H9 (cell line): ENCODE measurements around the gene CROCC2. TPM values are rescaled to one million over a fixed set of nuclear protein-coding genes. Genes with fewer than 3 reads are reported as not detected.

ENCODE experiments used
- DNase-seq: peaks from one replicate; pipeline ENCODE4 v3.0.0-alpha.2; 2017
- H2AFZ ChIP-seq: one replicate; pipeline ENCODE4 v1.6.1; 2013; ENCODE audit warnings: mild to moderate bottlenecking, low read length, control low read depth, moderate library complexity
- H2AK5ac ChIP-seq: 2 replicates; pipeline ENCODE4 v1.6.1; 2013; ENCODE audit warnings: low read length, control low read depth, mixed read lengths; ENCODE audit not compliant: insufficient read length
- H2BK120ac ChIP-seq: one replicate; pipeline ENCODE4 v1.6.1; 2013; ENCODE audit warnings: low read depth, mild to moderate bottlenecking, low read length, control low read depth, inconsistent platforms; ENCODE audit not compliant: poor library complexity, severe bottlenecking
- H2BK12ac ChIP-seq: 2 replicates; pipeline ENCODE4 v1.6.1; 2013; ENCODE audit warnings: low read length, control low read depth, mixed read lengths, low read depth; ENCODE audit not compliant: insufficient read length
- H2BK15ac ChIP-seq: 2 replicates; pipeline ENCODE4 v1.6.1; 2013; ENCODE audit warnings: low read depth, low read length, control low read depth
- H2BK20ac ChIP-seq: one replicate; pipeline ENCODE4 v1.6.1; 2013; ENCODE audit warnings: low read depth, mild to moderate bottlenecking, low read length, control low read depth, inconsistent platforms; ENCODE audit not compliant: poor library complexity, severe bottlenecking
- H2BK5ac ChIP-seq: 2 replicates; pipeline ENCODE4 v1.6.1; 2013; ENCODE audit warnings: low read length, control low read depth, mixed read lengths; ENCODE audit not compliant: insufficient read length
- H3K14ac ChIP-seq: 2 replicates; pipeline ENCODE4 v1.6.1; 2013; ENCODE audit warnings: low read length, control low read depth; ENCODE audit not compliant: insufficient read depth
- H3K18ac ChIP-seq: 2 replicates; pipeline ENCODE4 v1.6.1; 2013; ENCODE audit warnings: low read depth, mild to moderate bottlenecking, mixed read lengths, low read length, control low read depth; ENCODE audit not compliant: insufficient read length
- H3K23ac ChIP-seq: 2 replicates; pipeline ENCODE4 v1.6.1; 2013; ENCODE audit warnings: low read length, control low read depth, mixed read lengths, low read depth; ENCODE audit not compliant: insufficient read length
- H3K23me2 ChIP-seq: 2 replicates; pipeline ENCODE4 v1.6.1; 2013; ENCODE audit warnings: low read depth, mild to moderate bottlenecking, mixed read lengths, low read length, control low read depth; ENCODE audit not compliant: insufficient read length, poor library complexity, severe bottlenecking
- H3K27ac ChIP-seq: 2 replicates; pipeline ENCODE4 v1.5.1; 2013; ENCODE audit warnings: low read length, control low read depth, mixed read lengths, low read depth; ENCODE audit not compliant: insufficient read length
- H3K27me3 ChIP-seq: 2 replicates; pipeline ENCODE4 v1.6.1; 2013; ENCODE audit warnings: low read length, control low read depth, inconsistent platforms; ENCODE audit not compliant: insufficient read depth
- H3K4ac ChIP-seq: 2 replicates; pipeline ENCODE4 v1.6.1; 2013; ENCODE audit warnings: low read depth, mild to moderate bottlenecking, control low read depth, inconsistent platforms, low read length, moderate library complexity
- H3K4me1 ChIP-seq: 2 replicates; pipeline ENCODE4 v1.6.1; 2013; ENCODE audit warnings: low read length, control low read depth, inconsistent platforms; ENCODE audit not compliant: insufficient read depth
- H3K4me2 ChIP-seq: 2 replicates; pipeline ENCODE4 v1.6.1; 2013; ENCODE audit warnings: low read length, control low read depth, mixed read lengths; ENCODE audit not compliant: insufficient read length, insufficient read depth
- H3K56ac ChIP-seq: 2 replicates; pipeline ENCODE4 v1.6.1; 2013; ENCODE audit warnings: low read depth, mild to moderate bottlenecking, mixed read lengths, low read length, control low read depth; ENCODE audit not compliant: insufficient read length
- H3K79me1 ChIP-seq: 2 replicates; pipeline ENCODE4 v1.6.1; 2013; ENCODE audit warnings: low read depth, mild to moderate bottlenecking, moderate library complexity, low read length, control low read depth, inconsistent platforms; ENCODE audit not compliant: insufficient read depth, poor library complexity, severe bottlenecking
- H3K79me2 ChIP-seq: 2 replicates; pipeline ENCODE4 v1.6.1; 2013; ENCODE audit warnings: low read length, control low read depth, inconsistent platforms; ENCODE audit not compliant: insufficient read depth
- H3K9ac ChIP-seq: 2 replicates; pipeline ENCODE4 v1.6.1; 2013; ENCODE audit warnings: low read length, control low read depth, mixed read lengths; ENCODE audit not compliant: insufficient read length; ENCODE audit errors: extremely low read depth
- H3K9me3 ChIP-seq: one replicate; pipeline ENCODE4 v1.6.1; 2013; ENCODE audit warnings: low read depth, low read length, inconsistent platforms; ENCODE audit not compliant: control insufficient read depth
- H3T11ph ChIP-seq: one replicate; pipeline ENCODE4 v1.6.1; 2013; ENCODE audit warnings: mild to moderate bottlenecking, low read length, control low read depth, inconsistent platforms
- H4K20me1 ChIP-seq: one replicate; pipeline ENCODE4 v1.6.1; 2013; ENCODE audit not compliant: control insufficient read depth, insufficient read length, insufficient read depth
- H4K5ac ChIP-seq: 2 replicates; pipeline ENCODE4 v1.6.1; 2013; ENCODE audit warnings: low read depth, mild to moderate bottlenecking, mixed read lengths, low read length, control low read depth; ENCODE audit not compliant: insufficient read length
- H4K8ac ChIP-seq: replicated peaks from 2 replicates; pipeline ENCODE4 v1.6.1; 2013; ENCODE audit warnings: low read length, control low read depth, mixed read lengths, low read depth; ENCODE audit not compliant: insufficient read length
- H4K91ac ChIP-seq: 2 replicates; pipeline ENCODE4 v1.6.1; 2013; ENCODE audit warnings: low read depth, mild to moderate bottlenecking, moderate library complexity, mixed read lengths, low read length, control low read depth; ENCODE audit not compliant: insufficient read length
- H3K27ac Mint-ChIP-seq, 3 experiments: 2 replicates in 2 of 3; 3 replicates in 1 of 3; pipeline ENCODE4 v1.8.0; 2020 to 2021; ENCODE audit warnings: mixed read lengths in 3 of 3, mild to moderate bottlenecking in 1 of 3, moderate library complexity in 1 of 3
- H3K27me3 Mint-ChIP-seq: 2 replicates; pipeline ENCODE4 v1.8.0; 2021; ENCODE audit warnings: low read depth, mild to moderate bottlenecking, moderate library complexity, mixed read lengths
- H3K36me3 Mint-ChIP-seq, 3 experiments: 2 replicates in 2 of 3; 3 replicates in 1 of 3; pipeline ENCODE4 v1.8.0; 2020 to 2021; ENCODE audit warnings: low read depth in 3 of 3, mixed read lengths in 3 of 3; ENCODE audit not compliant: insufficient read depth in 1 of 3
- H3K4me1 Mint-ChIP-seq, 2 experiments: 2 replicates each; pipeline ENCODE4 v1.8.0; 2020; ENCODE audit warnings: mixed read lengths in 2 of 2
- H3K4me3 Mint-ChIP-seq, 2 experiments: 2 replicates in 1 of 2; 3 replicates in 1 of 2; pipeline ENCODE4 v1.8.0; 2020 to 2021; ENCODE audit warnings: mild to moderate bottlenecking in 2 of 2, mixed read lengths in 2 of 2, moderate library complexity in 1 of 2
- H3K9me3 Mint-ChIP-seq, 2 experiments: 2 replicates in 1 of 2; 3 replicates in 1 of 2; pipeline ENCODE4 v1.8.0; 2020; ENCODE audit warnings: mild to moderate bottlenecking in 2 of 2, mixed read lengths in 2 of 2, moderate library complexity in 1 of 2
- WGBS: extraction: QIAGEN DNeasy Blood & Tissue Kit; methylation state at CpG from one replicate; pipeline ENCODE4 v1.1.7; 2013; ENCODE audit warnings: missing lambda C conversion rate, low lambda C conversion rate, mixed read lengths; ENCODE audit not compliant: insufficient read length; ENCODE audit errors: extremely low coverage; 5-methylcytosine and 5-hydroxymethylcytosine counted together
- total RNA-seq: library from RNA; stranded (reverse); gene quantifications from 2 replicates; pipeline ENCODE4 v1.2.1, GENCODE V29; 2021
- TF ChIP-seq, protein P1 (sequence below): fragments of 200-600 bp; sonication (generic); conservative IDR thresholded peaks from 3 replicates; pipeline ENCODE4 v1.8.0; 2021; ENCODE audit warnings: antibody characterized with exemption, mild to moderate bottlenecking

CROCC2 gene
- total RNA-seq, 1 experiment from 2014 or later = not detected

DNA sequence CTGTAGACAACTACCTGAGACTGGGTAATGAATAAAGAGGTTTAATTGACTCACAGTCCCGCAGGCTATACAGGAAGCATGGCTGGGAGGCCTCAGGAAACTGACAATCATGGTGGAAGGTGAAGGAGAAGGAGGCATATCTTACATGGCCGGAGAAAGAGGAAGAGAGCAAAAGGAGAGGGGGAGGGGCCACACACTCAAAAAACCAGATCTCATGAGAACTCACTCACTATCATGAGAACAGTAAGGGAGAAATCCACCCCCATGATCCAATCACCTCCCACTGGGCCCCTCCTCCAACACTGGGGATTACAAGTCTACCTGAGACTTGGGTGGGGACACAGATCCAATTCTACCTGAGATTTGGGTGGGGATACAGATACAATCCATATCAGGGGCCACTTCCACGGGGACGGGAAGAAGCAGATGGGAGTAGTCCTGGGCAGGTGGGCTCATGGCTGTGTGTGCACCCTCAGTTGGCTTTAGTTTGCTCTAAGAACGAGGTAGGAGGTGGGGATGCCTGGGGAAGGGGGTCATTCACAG lies 20.0 kb upstream of the CROCC2 start:
- no peak overlapping the region for H2BK20ac ChIP-seq
- H3K27ac Mint-ChIP-seq = peak overlapping the region in 1 of 3 experiments; percentile 25; a peak in 2 of 7 replicates
- H3K23me2 ChIP-seq = no peaks in the 10 kb centered on the region
- H3K27ac ChIP-seq = no peak overlapping the region
- no peak overlapping the region; a peak in 1 of 5 replicates for H3K4me3 Mint-ChIP-seq
- TF ChIP-seq, protein P1, sequence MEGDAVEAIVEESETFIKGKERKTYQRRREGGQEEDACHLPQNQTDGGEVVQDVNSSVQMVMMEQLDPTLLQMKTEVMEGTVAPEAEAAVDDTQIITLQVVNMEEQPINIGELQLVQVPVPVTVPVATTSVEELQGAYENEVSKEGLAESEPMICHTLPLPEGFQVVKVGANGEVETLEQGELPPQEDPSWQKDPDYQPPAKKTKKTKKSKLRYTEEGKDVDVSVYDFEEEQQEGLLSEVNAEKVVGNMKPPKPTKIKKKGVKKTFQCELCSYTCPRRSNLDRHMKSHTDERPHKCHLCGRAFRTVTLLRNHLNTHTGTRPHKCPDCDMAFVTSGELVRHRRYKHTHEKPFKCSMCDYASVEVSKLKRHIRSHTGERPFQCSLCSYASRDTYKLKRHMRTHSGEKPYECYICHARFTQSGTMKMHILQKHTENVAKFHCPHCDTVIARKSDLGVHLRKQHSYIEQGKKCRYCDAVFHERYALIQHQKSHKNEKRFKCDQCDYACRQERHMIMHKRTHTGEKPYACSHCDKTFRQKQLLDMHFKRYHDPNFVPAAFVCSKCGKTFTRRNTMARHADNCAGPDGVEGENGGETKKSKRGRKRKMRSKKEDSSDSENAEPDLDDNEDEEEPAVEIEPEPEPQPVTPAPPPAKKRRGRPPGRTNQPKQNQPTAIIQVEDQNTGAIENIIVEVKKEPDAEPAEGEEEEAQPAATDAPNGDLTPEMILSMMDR = no peak
- no peak overlapping the region for H3K14ac ChIP-seq
- H2AFZ ChIP-seq = no peak overlapping the region
- no peak overlapping the region for H2BK120ac ChIP-seq
- no peaks in the 10 kb centered on the region for H3K36me3 Mint-ChIP-seq
- no peak overlapping the region for H4K5ac ChIP-seq
- no peak for DNase-seq
- no peaks in the 10 kb centered on the region for H3K79me2 ChIP-seq
- no peak overlapping the region for H3K9ac ChIP-seq
- no peaks in the 10 kb centered on the region for H3K9me3 Mint-ChIP-seq
- no peaks in the 10 kb centered on the region for H3K27me3 ChIP-seq
- H3K4ac ChIP-seq = no peak overlapping the region
- no peak overlapping the region for H3K4me2 ChIP-seq
- no peaks in the 10 kb centered on the region for H3K79me1 ChIP-seq
- H3K9me3 ChIP-seq = no peaks in the 10 kb centered on the region
- H3K4me1 Mint-ChIP-seq = peaks cover 4 to 6% of the 10 kb centered on the region in 2 experiments
- H4K8ac ChIP-seq = no peak overlapping the region
- WGBS = no CpG with 5 or more reads among the region's 5 CpGs
- no peak overlapping the region for H2AK5ac ChIP-seq
- no peak overlapping the region for H3K18ac ChIP-seq
- H4K91ac ChIP-seq = no peak overlapping the region
- H3T11ph ChIP-seq = no peak overlapping the region
- H4K20me1 ChIP-seq = no peaks in the 10 kb centered on the region
- no peak overlapping the region for H2BK15ac ChIP-seq
- no peaks in the 10 kb centered on the region for H3K4me1 ChIP-seq
- no peaks in the 10 kb centered on the region; the same call in 1 of the 2 replicates for H3K27me3 Mint-ChIP-seq
- H3K56ac ChIP-seq = no peak overlapping the region
- H2BK5ac ChIP-seq = no peak overlapping the region
- H3K23ac ChIP-seq = no peak overlapping the region
- no peak overlapping the region for H2BK12ac ChIP-seq
